Measurements from ENCODE around the gene RGPD8.
"Not testable (repeated sequence)": the region's sequence is repeated elsewhere in the genome, so short reads cannot be mapped to it uniquely, and the experiment has no call there.

Gene RGPD8

DNA sequence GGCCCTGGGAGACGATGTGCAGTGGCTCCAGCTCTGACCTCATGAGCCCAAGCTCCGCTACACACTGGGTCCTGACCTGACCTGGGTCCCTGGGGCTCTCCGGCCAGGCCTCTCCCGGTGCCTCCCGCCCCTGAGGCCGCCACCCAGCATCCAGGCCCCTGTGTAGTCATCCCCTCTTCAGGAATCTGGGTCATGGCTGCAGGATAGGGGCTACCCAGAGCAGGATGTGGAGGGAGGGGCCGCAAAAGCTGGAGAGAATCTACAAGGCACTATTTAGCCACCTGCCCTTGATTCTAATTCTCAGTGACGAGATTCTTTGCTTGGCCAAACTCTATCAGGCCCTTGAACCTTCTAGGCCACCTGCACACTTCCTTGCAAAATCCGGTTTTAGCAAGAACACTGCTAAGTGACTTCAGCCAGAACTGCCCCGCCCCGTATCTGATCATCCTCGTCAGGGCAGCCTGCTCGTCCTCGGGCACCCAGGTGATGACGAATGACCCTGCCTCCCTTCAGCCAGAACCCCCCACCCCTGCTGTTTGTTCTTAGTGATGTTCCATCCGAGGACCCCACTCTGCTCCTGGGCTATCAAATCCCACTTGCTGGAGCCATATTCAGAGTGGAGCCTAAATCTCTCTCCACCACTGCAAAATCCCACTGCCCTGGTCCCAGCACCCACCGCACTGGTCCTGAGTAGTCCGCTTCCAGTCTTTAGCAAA lies 2.4 kb upstream of the RGPD8 start:
- DNase-seq (ENCODE audit: low read depth in 2 of 2): not testable (repeated sequence)

DNA sequence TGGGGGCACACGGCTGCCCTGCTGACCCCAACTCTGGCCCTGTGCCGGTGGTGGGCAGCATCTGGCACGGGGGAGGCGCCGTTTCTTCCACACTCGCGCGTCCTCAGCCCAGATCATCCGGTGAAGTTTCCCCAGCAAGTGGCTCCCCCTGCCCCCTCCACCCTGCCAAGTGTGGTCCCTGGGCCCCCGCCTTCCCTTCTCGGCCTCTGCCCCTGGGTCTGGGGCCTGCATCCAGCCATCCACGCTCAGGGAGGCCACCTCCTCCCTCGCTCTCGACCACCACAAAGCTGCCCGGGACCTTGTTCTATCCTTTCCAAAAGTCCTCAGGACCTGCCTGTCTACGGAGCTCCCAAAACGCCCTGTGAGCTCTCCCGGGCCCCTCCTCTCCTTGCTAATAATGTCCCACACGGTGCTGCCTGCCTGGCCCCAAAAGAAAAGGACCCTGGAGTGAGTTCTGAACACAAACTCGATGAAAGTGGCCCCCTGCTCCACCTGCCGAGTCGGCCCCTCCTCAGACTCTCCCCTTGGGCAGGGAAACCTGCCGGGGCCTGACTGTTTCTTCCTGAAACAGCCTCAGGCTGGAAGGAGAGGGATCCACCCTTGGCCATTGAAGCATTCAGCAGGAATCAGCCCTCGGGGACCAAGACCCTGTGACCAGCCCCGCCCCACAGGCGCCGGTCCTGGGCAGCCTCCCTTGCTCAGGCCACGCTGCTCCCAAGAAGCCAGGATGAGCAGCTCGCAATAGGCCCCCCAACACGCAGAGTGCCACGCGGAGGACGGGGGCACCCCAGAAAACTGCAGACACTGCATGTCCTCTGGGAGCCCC lies 1.7 kb upstream of the RGPD8 start:
- DNase-seq (ENCODE audit: low read depth in 2 of 2): not testable (repeated sequence)

DNA sequence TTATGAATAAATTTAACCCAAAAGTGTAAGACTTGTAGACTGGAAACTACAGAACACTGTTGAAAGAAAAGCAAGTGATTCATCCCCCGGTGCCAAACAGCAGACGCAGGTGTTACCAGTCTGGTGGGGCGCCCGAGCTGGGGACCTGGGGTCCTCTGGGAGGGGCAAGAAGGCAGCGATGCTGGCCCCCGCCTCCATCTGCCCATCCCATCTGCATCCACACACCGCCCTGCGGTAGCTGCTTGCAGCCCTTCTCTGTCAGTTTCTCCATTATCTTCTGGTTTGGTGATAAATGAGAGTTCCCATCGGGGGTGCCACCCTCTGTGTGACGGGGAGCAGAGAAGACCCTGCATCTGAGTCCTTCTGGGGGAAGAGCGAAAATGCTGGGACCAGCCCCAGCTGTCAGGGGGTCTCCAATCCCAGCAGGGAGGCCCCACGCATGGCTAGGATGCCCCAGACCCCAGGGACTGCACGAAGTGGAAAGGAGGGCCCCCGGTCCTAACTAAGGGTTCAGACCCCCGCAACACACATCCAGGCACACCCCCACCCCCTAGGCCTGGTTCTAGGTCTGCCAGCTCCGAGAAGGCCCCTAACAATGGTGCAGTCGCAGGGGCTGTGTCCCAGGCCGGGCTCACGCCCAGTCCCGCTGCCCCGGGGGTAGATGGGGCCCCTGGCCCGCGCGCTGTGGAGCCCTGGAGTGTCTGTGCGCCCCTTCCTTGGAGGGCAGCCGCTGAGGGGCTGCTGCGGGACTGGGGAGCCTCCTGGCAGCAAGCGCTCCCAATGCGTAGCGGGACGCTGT lies 686 bp upstream of the RGPD8 start:
- no peak for DNase-seq (ENCODE audit: low read depth in 2 of 2)

DNA sequence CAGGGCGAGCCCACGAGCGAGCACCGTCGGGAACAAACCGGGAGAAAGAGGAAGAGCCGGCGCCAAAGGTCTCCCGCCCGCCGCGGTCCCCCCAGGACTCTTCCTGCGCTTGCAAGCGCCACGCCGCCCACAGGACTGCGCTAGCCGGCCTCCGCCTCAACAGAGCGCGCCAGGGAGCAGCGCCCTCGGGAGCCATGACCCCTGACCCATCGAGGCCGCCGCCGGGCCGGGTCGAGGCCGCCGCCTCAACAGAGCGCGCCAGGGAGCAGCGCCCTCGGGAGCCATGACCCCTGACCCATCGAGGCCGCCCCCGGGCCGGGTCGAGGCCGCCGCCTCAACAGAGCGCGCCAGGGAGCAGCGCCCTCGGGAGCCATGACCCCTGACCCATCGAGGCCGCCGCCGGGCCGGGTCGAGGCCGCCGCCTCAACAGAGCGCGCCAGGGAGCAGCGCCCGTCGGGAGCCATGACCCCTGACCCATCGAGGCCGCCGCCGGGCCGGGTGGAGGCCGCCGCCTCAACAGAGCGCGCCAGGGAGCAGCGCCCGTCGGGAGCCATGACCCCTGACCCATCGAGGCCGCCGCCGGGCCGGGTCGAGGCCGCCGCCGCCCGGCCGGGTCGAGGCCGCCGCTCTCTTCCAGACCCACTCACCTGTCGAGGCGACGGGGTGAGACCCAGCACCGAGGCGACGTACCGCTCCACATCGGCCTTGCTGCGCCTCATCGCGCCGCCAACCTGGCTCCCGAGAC lies 538 bp downstream of the RGPD8 start:
- not testable (repeated sequence) for DNase-seq (ENCODE audit: low read depth in 2 of 2)

DNA sequence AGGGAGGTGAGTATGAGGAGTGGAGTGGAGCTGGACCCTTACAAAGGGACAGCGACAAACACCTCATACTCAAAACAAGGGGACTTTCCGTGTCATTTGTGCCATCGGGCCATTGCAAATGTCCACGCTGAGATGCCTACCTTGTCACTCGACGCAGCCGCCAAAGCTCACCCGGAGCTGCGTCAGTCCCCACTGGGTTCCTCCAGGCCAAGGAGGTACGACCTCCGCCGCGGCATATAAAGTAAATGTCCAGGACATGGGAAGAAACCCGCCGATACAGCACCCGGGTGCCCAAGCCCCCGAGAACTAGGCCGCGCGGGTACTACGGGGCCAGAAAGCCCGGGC lies 1.1 kb downstream of the RGPD8 start:
- not testable (repeated sequence) for DNase-seq (ENCODE audit: low read depth in 2 of 2)

- DNase-seq (ENCODE audit: low read depth in 2 of 2): not testable (repeated sequence)
These were observed 1.7 kb downstream of the RGPD8 start for GRCh38 chr2:112431587-112432295.

DNA sequence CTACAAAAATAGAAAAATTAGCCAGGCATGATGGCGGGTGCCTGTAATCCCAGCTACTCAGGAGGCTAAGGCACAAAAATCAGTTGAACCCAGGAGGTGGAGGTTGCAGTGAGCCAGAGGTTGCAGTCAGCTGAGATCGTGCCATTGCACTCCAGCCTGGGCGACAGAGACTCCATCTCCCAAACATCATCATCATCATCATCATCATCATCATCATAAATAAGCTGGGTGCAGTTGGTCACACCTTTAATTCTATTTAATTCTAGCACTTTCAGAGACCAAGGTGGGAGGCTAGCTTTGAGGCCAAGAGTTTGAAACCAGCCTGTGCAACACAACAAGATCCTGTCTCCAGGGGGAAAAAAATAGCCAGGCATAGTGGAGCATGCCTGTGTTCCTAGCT lies 8.9 kb downstream of the RGPD8 start:
- not testable (repeated sequence) for DNase-seq (ENCODE audit: low read depth in 2 of 2)

GRCh38 chr2:112416860-112417259 lies 16.6 kb downstream of the RGPD8 start:
- DNase-seq (ENCODE audit: low read depth in 2 of 2): not testable (repeated sequence)

DNA sequence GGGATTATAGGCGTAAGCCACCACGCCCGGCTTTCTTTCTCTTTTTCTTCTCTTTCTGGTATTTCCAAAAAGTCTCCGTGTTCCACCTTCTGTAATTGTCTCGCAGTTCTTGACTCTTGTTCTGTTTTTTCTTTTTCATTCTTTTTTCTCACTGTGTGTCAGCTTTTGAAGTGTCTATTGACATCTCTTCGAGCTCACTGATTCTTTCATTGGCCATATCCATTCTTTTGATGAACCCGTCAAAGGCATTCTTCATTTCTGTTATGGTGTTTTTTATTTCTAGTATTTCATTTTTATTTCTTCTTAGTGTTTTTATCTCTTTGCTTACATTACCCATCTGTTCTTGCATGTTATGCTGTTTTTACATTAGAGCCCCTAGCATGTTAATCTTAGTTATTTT lies 73.4 kb downstream of the RGPD8 start:
- DNase-seq (ENCODE audit: low read depth in 2 of 2): not testable (repeated sequence)

GRCh38 chr2:112354335-112354734 lies 79.1 kb downstream of the RGPD8 start:
- not testable (repeated sequence) for DNase-seq (ENCODE audit: low read depth in 2 of 2)

GRCh38 chr2:112352809-112353603 lies 80.4 kb downstream of the RGPD8 start:
- DNase-seq (ENCODE audit: low read depth in 2 of 2): not testable (repeated sequence)

DNA sequence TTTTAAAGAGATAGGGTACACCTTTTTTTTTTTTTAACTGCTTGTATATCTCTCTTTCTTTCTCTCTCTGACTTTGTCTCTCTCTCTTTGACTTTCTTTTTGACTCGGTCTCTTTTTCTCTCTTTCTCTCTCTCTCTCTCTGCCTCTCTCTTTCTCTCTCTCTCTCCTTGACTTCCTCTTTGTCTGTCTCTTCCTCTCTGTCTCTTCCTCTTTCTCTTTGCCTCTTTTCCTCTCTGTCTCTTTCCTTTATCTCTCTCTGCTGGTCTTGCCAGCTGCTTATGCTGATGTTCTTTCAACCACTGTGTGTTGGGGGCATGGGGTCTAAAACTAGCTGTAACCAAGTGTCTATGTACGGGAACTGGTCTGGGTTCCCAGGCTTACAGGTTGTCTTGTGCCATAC lies 81.2 kb downstream of the RGPD8 start:
- DNase-seq (ENCODE audit: low read depth in 2 of 2): not testable (repeated sequence)

- DNase-seq (ENCODE audit: low read depth in 2 of 2): no peak
These were observed 88.1 kb downstream of the RGPD8 start for GRCh38 chr2:112345030-112346027.

GRCh38 chr2:112343827-112344585 lies 89.4 kb downstream of the RGPD8 start:
- DNase-seq (ENCODE audit: low read depth in 2 of 2): no peak

GRCh38 chr2:112342067-112342550 lies 91.3 kb downstream of the RGPD8 start:
- DNase-seq (ENCODE audit: low read depth in 2 of 2): no peak

DNA sequence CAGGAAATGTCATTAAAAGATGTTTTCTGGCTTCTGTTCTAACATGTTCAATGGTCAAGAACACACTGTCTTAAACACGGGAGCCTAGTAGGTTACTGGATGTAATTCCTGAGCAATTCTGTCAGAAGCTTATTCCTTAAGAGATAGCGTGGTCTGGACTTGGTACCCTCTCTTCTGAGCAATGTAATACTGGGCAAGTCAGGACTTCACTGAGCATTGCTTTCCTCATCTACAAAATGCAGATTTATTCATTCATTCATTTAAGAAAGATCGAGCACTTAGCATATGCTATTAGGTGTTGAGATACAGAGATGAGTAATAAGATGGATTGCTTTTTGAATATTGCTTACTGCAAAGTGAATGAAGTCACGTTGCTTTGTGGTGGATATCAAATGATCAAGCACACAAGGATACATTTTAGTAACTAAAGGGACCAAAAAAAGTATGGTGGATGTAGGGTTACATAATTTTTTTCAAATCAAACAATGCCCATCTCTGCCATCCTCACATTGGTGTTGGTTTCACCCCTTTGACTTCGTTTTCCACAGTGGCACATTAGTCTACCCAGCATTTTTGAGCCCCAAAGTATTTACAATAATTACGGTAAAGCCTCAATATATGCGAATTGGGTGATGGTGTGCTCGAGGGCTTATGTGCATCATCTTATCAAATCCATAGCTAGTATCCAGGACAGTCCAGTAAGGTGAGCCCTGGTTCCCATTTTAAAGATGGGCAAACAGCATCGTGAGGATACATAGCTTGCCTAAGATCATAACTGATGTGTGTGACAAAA lies 92.8 kb downstream of the RGPD8 start:
- no peak for DNase-seq (ENCODE audit: low read depth in 2 of 2)

DNA sequence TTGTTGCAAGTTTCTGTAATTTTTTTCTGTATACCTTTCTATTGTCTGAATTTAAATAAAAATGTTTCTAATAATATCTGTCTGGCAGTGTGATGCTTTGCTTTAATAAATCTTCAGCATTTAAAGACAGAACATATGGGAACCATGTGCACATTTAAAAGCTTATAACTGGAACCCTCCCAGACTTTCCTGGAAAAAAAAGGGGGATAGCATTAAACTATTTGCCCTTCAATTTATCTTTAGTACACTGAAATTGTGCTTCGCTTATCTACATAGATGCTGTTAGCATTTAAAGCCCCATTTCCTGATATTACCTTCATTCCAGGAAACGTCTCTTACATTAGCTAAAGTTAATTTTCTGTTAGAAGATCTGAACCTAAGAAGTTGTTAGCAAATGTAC lies 93.5 kb downstream of the RGPD8 start:
- no peak for DNase-seq (ENCODE audit: low read depth in 2 of 2)
